Skin epidermis (tissue), 12 donors: ENCODE data around the gene CNNM4.

Experiments used
- H3K27ac ChIP-seq, 21 experiments: fragments of 200-600 bp; sonication (generic) in 11 of 21; one replicate each; pipeline ENCODE4 v1.5.0; 2020; ENCODE audit warnings: mild to moderate bottlenecking in 3 of 21, inconsistent platforms in 2 of 21, moderate library complexity in 2 of 21
- H3K4me3 ChIP-seq, 7 experiments: fragments of 200-600 bp; sonication (generic) in 2 of 7; one replicate each; pipeline ENCODE4 v1.5.0; 2020; ENCODE audit warnings: inconsistent platforms in 2 of 7, mild to moderate bottlenecking in 2 of 7, moderate library complexity in 1 of 7

CNNM4 gene

GRCh38 chr2:96823198-96823597, 62.5 kb downstream of the CNNM4 start:
- Histone ChIP-seq H3K4me3 (no peak overlapping the region), H3K27ac (no peak overlapping the region)

GRCh38 chr2:96824079-96824870, 63.6 kb downstream of the CNNM4 start:
- H3K4me3 ChIP-seq: no peak overlapping the region
- H3K27ac ChIP-seq: no peak overlapping the region

GRCh38 chr2:96825057-96825456, 64.4 kb downstream of the CNNM4 start:
- H3K27ac ChIP-seq: no peak overlapping the region
- H3K4me3 ChIP-seq: no peak overlapping the region

- Histone ChIP-seq H3K27ac (no peak overlapping the region), H3K4me3 (no peak overlapping the region)
These were observed 66.0 kb downstream of the CNNM4 start for GRCh38 chr2:96826546-96827278.

- Histone ChIP-seq H3K27ac (no peak overlapping the region), H3K4me3 (no peak overlapping the region)
These were observed 67.7 kb downstream of the CNNM4 start for GRCh38 chr2:96828436-96828835.

- no peak overlapping the region for H3K27ac ChIP-seq
- no peak overlapping the region for H3K4me3 ChIP-seq
These were observed 68.2 kb downstream of the CNNM4 start for GRCh38 chr2:96828874-96829273.

- H3K27ac ChIP-seq: peak overlapping the region in 1 of 21 experiments; percentile 2
- no peak overlapping the region for H3K4me3 ChIP-seq
These were observed 69.4 kb downstream of the CNNM4 start for GRCh38 chr2:96830044-96830562.

GRCh38 chr2:96831679-96832078, 71.0 kb downstream of the CNNM4 start:
- Histone ChIP-seq H3K27ac (no peak overlapping the region), H3K4me3 (no peak overlapping the region)

GRCh38 chr2:96832408-96832753, 71.7 kb downstream of the CNNM4 start:
- Histone ChIP-seq H3K27ac (peak overlapping the region in 1 of 21 experiments; percentile 20), H3K4me3 (no peak overlapping the region)

GRCh38 chr2:96832754-96833507, 72.2 kb downstream of the CNNM4 start:
- peak overlapping the region in 3 of 21 experiments; percentile 0 to 20 (median 4) for H3K27ac ChIP-seq
- no peak overlapping the region for H3K4me3 ChIP-seq

GRCh38 chr2:96835830-96836229, 75.1 kb downstream of the CNNM4 start:
- H3K4me3 ChIP-seq: no peak overlapping the region
- no peak overlapping the region for H3K27ac ChIP-seq

GRCh38 chr2:96837575-96837974, 76.9 kb downstream of the CNNM4 start:
- Histone ChIP-seq H3K27ac (no peak overlapping the region), H3K4me3 (no peak overlapping the region)

GRCh38 chr2:96838345-96839292, 77.9 kb downstream of the CNNM4 start:
- Histone ChIP-seq H3K4me3 (peak overlapping the region in 1 of 7 experiments; percentile 24), H3K27ac (peak overlapping the region in 8 of 21 experiments; percentile 6 to 67 (median 43))

GRCh38 chr2:96839293-96839874, 78.7 kb downstream of the CNNM4 start:
- peak overlapping the region in 8 of 21 experiments; percentile 6 to 67 (median 43) for H3K27ac ChIP-seq
- peak overlapping the region in 2 of 7 experiments; percentile 17 to 24 for H3K4me3 ChIP-seq

- peak overlapping the region in 1 of 7 experiments; percentile 17 for H3K4me3 ChIP-seq
- peak overlapping the region in 3 of 21 experiments; percentile 16 to 67 (median 63) for H3K27ac ChIP-seq
These were observed 79.5 kb downstream of the CNNM4 start for GRCh38 chr2:96839875-96840850.

GRCh38 chr2:96841701-96842495, 81.2 kb downstream of the CNNM4 start:
- Histone ChIP-seq H3K27ac (no peak overlapping the region), H3K4me3 (no peak overlapping the region)

GRCh38 chr2:96842600-96842999, 81.9 kb downstream of the CNNM4 start:
- no peak overlapping the region for H3K4me3 ChIP-seq

More at GRCh38 chr2:96842600-96842999, 81.9 kb downstream of the CNNM4 start:
- no peak overlapping the region for H3K27ac ChIP-seq
